GM19438 (cell line): ENCODE measurements around the gene CPOX.
A peak's percentile ranks its signal among the peaks of the same experiment; 100 is the strongest.
"Not testable (repeated sequence)": the region's sequence is repeated elsewhere in the genome, so short reads cannot be mapped to it uniquely, and the experiment has no call there.

Experiments
- ATAC-seq: cut with Tn5 transposase; IDR thresholded peaks from one replicate; pipeline ENCODE4 v1.9.1; 2021; ENCODE audit warnings: low read depth; ENCODE audit not compliant: unreplicated experiment

CPOX gene

DNA sequence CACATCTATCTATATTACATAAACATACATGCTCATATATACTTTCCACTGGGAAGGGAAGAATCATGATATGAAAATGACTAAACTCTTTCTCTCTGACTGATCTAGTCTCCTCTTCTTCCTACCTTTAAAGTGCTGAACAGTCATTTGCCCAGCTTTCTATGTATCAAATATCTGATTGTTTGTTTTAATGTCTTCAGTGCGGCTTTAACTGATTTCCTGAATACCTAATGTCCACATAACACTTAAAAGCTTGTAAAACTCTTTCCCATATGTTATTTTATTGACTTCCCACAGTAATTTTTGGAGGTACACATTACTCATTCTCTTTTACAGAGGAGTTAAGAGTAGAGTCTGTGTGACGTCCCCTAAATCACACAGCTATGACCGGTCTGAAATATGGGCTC, 28.2 kb downstream of the CPOX start:
- no peak for ATAC-seq

DNA sequence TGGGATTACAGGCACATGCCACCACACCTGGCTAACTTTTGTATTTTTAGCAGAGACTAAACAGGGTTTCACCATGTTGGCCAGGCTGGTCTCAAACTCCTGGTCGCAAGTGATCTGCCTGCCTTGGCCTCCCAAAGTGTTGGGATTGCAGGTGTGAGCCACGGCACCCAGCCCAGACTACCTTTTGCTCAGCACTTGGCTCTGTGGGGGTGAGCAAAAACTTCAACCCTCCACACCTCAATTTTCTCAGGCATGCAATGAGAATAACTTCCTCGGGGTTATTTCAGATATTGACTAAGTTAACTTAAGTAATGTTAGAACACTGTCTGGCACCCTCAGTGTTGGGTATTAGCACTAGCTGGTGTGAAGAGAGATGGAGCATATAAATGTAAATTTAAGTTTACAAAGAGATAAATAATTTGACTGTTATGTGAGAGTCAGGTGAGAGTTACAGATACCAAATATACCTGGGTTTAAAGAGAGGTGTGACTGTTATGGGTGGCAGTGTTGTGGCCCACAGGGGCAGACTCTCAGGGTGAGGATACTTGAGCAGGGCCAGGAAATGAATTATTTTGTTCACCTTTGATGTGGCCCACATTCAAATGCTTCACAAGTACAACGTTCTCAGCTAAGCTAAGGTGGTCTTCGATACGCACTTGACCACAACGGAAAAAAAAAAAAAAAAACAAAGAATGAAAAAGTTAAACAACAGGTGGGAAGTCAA, 29.0 kb downstream of the CPOX start:
- ATAC-seq = peak; percentile 3

DNA sequence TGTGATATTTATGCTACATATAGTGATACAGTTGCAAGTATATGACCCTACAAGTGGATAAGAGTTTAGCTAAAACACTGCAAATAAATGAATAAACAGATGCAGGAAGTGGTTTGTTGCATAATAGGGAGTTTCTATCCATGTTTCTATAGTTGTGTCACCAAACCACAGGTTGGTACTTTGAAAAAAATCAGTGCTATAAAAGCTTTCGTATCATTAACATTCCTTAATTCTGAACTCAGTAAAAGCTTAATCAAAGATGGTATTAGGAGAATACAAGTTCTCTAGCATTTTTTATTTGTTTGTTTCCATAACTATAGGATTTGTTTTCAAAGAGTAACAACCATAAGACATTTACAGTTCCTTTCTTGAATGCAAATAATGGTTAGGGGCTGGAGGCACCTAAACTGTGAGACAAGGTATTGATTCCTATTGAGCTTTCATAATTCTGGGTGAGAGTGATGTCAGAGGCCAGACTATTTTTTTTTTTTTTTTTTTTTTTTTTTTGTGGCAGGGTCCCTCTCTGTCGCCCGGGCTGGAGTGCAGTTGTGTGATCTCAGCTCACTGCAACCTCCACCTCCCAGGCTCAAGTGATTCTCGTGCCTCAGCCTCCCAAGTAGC, 29.6 kb downstream of the CPOX start:
- peak; percentile 49 for ATAC-seq

DNA sequence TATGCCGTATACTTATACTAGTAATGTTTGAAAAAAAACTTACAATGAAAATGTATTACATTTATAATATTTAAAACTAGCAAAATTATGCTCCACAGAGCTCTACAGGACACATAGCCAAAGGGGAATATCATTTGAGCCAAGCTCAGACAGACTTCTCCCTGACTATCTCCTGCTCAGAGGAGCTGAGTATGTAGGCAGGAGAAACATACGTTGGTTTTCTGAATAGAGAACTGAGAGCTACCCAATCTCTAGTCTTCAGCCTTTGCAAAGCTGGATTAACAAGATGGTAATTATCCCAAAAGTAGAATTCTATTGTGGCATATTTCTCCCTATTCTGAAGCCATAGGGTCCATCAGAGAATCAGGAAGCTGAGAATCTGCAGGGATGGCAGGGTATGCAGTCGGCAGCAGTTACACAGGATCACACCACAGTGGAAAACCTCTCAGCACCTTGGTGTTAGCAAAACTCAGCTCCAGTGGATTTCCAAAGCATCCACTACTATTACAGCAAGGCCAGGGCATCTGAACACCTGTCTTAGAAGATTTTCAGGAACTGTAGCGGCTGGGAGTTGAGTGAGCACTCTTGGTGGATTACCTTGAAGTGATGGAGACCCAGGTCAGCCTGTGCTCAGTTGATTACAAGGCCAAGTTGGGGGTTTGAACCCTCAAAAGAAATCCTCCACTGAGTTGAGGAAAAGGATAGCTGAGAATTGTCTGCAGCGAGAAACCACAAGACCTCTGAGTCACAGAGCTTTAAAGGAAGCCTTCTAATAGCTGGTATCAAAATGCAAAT, 31.5 kb downstream of the CPOX start:
- ATAC-seq = no peak

DNA sequence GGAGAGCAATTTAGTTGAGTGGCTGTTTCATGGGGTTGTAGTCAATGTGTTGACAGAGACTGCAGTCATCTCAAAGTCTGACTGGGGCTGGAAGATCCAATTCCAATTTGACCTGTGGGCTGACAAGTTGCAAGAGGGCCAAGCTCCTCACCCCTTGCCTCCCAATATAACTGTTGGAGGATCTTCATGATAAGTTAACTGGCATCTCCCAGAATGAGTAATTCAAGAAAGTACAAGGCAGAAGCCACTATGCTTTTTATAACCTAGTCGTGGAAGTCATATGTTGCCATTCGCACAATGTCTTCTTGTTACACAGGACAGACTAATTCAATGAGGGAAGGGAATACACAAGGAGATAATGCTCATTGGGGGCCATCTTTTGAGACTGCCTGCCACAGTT, 32.5 kb downstream of the CPOX start:
- no peak for ATAC-seq

DNA sequence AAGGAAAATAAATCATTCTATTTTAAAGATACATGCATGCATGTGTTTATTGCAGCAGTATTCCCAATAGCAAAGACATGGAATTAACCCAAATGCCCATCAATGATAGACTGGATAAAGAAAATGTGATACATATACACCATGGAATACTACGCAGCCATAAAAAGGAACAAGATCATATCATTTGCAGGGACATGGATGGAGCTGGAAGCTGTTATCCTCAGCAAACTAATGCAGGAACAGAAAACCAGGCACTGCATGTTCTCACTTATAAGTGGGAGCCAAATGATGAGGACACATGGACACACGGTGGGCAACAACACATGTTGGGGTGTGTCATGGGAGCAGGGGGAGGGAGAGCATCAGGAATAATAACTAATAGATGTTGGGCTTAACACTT, 33.6 kb downstream of the CPOX start:
- ATAC-seq = not testable (repeated sequence)

DNA sequence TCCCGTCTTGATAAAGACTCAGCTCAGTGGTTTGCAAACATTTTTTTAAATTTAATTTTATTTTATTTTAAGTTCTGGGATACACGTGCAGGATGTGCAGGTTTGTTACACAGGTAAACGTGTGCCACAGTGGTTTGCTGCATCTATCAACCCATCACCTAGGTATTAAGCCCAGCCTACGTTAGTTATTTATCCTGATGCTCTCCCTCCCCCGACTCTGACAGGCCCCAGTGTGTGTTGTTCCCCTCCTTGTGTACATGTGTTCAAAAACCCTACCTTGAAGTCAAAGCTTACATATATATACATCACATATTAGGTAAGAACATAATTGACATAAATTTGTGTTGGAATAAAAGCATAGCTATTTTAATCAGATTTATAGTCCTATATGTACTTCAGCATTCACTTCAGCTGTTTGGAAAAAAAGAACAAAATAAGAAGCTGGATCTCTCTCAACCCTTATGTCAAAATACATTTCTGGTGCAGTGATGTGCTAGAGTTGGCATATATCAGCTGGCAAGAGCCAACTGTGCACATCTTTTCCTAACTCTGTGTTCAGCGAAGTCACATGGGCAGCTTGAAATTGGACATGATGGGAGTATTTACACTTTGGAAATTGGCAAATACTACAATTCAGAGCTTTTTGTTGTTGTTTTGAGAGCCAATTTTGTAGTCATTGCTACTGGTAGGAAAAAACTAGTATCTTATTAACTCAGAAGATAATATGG, 35.1 kb downstream of the CPOX start:
- no peak for ATAC-seq

DNA sequence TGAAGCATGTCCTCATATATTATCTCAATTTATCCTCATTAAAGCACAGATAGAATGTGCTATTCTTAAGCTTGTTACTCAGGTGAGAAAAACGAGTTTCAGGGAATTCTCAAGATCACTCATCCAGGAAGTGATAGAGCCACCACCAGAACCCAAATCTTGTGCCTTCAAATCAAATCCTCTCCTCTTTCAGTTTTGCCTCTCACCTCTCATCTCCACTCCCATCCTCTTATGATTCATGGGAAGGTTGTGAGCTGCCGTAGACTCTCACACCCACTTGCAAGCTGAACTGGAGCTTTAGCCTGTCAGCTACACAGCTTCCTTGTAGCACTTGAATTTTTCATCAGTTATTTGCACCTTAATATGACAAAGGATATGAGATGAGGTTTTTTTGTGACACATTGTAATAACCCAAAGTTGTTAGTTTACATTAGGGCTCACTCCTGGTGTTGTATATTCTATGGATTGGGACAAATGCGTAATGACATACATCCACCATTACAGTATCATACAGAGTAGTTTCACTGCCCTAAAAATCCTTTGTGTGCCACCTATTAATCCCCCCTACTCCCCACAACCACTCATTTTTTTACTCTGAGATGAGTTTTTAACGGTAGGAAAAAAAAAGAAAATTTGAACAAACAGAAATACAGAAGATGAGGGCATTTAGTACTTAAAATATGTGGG, 35.9 kb downstream of the CPOX start:
- ATAC-seq = no peak

DNA sequence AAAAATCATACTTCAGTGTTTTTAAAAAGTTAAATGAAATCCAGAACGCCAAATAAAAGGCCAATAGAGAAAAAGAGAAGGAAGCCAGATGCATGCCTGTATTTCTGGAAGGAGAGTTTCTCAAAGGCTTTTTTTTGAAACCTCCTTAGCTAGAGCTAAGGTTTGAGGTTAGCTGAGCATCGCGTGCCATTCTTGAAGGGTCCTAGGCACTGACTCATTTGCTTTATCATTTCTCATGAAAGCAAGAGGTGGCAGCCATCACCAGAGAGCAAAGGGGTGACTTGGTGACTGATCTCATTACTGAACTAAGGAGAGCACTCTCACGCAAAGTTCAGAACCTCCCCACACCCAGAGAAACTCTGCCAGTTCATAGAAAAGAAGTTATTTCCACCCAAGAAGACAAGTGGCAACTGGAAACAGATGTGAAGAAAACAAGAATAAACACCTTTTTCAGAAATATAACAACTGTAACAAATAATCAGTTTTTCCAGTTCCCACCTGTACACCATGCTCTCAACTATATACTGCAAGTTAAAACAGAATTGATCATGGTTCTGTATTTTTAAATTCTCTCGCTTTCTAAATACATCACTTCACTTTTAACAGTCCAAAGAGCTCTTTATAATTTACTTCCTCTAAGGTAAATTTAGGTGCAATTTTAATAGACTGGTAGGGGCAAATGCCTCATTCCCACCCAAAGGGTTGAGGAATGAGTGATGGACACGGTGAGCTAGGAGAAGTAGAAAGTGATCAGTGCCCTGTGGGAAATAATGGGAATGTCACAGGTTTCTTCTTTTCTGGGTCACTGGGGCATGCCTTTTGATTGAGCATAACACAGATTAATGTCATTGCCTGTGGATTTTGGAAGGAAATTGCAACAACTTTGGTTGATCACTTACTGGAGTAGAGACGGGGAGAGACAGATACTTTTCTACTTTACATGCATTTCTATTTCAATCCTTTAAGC, 37.0 kb downstream of the CPOX start:
- peak; percentile 67 for ATAC-seq

DNA sequence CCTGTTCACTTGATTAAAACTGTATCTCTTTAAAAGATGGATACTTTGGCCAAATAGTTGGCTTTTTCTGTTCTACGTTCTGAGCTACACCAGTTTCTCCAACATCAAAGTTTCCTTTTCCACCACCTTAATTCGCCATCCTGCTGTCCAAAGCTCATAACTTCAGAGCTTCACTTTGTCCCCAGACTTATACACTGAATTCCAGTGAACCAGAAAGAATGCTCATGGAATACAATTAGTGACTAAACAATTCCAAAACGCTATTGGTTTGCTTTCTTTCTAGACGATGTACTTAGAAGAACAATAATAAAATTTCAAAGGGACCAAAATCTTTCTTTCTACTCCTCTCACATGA, 38.4 kb downstream of the CPOX start:
- no peak for ATAC-seq

DNA sequence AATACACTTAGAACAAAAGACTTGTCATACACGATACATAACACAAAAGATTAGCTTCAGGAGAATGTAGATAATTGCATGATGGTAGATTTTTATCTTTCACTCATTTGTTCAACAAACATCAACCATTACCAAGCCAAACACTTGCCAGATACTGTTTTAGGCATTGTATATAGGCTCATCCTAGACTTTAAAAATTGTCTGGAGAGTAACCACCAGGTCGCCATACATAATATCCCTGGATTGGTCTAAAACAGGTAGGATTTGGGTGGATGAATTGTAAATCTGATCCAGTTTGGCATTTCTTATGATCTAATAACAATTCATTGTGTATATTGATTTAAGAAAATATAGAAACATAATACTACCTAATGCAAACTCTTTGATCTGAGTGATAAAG, 38.8 kb downstream of the CPOX start:
- no peak for ATAC-seq

DNA sequence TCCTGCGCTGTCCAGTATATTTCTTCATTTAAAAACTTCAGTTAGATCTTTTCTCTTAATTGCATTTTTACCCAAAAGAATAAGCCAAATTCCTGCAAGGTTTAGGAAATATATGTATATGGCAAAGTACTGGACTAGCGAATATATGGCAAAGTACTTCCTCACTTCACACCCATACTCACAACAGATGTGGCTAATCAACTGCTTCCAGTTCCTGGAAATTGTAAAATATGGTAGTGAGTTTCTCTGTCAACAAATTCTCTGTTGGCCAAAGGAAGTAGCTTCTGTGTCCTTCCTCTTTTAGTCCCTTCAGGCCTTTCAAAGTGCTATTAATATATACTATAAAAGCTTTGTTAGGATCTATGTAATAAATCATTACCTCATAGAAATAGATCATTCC, 39.7 kb downstream of the CPOX start:
- no peak for ATAC-seq

DNA sequence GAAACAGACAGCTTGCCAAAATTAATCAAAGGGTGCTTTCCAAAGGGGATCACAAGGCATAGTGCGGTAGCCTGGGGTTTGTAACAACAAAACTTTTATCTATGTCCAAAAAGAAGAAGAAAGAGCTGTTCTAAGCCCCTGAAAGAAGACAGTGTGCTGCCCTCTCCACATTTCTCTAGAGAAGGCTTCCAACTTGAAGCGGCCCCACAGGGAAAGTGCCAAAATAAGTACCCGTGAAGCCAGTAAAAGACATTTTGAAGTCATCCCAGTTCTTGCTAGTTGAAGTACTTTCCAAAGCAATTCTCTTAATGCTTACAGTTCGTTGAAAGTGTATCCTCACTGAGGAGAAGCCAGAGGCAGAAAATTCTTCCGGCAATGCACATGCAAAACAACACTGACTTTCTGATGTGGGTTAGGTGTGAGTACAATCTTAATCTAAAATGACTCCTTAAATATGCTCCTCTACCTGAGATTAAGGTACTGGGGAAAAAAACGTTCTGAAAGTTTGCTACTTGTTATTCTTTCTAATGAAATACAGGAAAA, 40.3 kb downstream of the CPOX start:
- ATAC-seq = no peak

DNA sequence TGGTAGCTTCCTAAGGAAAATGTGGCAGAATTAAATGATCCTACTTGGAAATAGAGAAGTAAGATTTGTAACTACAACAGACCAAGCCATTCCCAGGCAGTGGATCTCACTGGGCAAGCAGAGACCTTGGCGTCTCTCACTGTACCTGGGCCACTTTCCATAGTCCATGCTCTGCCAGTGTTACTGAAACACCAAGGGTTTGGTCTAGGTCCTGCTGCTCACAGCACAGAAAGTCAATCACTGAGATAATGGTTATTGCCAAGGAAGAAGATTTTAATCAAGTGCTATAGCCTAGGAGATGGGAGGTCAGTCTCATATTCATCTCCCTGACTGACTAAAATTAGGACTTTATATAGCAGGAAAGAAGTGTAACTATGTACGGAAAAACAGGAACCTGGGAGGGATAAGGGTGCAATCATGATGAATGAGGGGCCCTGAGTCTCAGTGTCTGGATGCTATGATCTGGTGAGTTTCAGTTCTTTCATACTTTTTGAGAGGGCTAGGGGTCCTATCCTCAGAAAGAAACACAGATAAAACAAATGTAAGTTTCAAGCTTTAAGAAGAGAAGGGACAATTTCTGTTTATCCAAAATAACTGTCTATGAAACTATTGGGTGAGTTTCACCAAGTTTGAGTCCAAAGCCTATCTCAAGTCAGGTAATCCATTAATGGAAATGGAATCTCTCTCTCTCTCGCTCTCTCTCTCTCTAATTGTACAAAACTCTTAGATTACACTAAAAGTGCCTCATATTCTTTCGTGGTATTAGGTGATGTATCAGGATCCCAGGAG, 41.0 kb downstream of the CPOX start:
- no peak for ATAC-seq

DNA sequence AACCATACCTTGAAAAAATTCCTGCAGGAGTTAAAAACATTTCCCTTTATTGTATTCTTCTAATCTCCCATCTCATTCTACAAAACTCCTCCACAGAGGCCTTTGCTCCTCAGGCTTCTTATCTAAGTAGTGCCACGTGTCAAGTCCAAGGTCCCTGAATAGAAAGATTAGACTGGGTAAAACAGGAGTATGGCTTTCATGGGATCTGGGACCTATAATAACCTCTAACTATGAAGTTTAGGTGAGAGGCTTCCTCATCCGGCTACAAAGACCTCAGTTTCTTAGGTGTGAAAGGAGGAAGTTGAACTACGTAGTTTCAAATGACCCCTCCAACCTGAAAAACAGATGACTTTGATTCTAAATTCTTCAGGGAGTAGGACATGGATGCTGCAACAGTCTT, 41.7 kb downstream of the CPOX start:
- ATAC-seq = no peak

DNA sequence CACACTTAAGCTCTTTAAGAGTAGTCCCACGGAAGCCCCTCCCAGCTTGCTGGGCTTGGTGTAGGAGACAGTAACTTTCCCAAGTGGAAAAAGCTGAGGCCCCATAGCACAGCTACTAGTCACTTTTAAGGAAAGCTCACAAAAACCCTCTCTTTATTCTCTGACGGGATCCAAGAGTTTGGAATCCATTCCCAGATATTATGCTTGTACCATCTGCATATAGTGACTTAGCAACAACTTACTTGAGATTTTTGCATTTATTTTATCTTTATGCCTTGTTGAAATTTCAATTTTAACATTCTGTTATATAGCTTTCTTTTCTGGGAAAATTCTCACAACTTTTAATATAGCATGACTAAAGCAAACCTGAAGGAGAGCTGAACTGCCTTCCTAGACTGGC, 42.2 kb downstream of the CPOX start:
- ATAC-seq = no peak

DNA sequence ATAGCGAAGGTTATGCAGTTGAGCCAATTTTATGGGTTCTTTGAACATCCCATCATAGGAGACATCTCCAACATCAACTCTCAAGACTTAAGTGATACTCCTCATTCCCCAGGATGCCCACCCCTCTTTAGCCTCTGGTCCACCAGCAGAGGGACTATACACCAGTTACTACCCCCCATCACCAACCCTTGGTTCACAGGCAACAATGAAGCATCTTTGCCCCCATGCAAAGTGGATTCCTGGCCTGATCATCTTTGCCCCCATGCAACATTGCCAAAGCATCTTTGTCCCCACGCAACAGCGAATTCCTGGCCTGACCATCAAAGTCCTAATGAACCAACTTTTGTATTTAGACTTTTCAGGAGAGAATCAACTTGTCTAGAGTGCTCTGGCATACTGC, 42.6 kb downstream of the CPOX start:
- no peak for ATAC-seq

DNA sequence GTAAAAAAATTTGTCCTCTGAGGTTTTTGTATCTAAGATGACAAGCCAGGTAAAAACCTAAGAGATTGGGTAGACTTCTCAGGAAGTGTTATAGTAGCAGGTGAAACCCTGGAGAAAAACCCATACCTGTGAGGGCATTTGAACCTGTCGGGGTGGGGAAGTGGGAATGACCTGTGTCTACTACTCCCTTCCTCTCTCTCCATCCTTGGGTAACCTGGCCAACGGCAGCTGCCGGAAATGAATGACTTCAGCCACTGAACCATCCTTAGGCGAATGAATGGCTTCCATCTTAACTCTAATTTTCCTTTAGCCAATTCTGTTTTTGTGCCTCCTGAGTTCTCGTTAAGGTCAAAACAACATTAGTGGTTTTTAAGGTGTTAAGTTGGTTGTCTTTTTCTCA, 44.9 kb downstream of the CPOX start:
- ATAC-seq = no peak
